Lower leg skin (tissue), 4 donors: ENCODE results near the gene B4GALT3. TPM values are rescaled to one million over a fixed set of nuclear protein-coding genes. Genes with fewer than 3 reads are reported as not detected.

Experiments used
- DNase-seq, 2 donors: peaks; one replicate each; pipeline ENCODE4 v3.0.0-alpha.2; 2019; ENCODE audit warnings: low spot score in 2 of 2
- H3K4me3 ChIP-seq: fragments of 200-600 bp; sonication (generic); 2 replicates; pipeline ENCODE4 v1.5.1; 2017; ENCODE audit warnings: mild to moderate bottlenecking, low read depth; ENCODE audit not compliant: poor library complexity, severe bottlenecking
- CTCF ChIP-seq, 3 donors: fragments of 450-650 bp; IDR thresholded peaks; one replicate each; pipeline ENCODE4 v1.5.1; 2016; ENCODE audit warnings: antibody characterized with exemption in 3 of 3, mild to moderate bottlenecking in 3 of 3, moderate library complexity in 2 of 3
- POLR2A ChIP-seq, 2 donors: fragments of 450-650 bp; IDR thresholded peaks; one replicate each; pipeline ENCODE4 v1.6.1; 2016 to 2017; ENCODE audit warnings: antibody characterized with exemption in 2 of 2, mild to moderate bottlenecking in 1 of 2, moderate library complexity in 1 of 2
- WGBS, 2 donors: methylation state at CpG; one replicate each; pipeline ENCODE4 v1.1.5; 2018; 5-methylcytosine and 5-hydroxymethylcytosine counted together
- intact Hi-C: fragments of 100-400 bp; cut with DNase I; formaldehyde crosslinking; loops from one replicate; pipeline ENCODE4 v1.15.0; 2023; ENCODE audit warnings: low total_unique reads
- total RNA-seq, 4 donors: library from RNA; depleted of rRNA; stranded (reverse); fragments of >200 nt; gene quantifications; one replicate each; pipeline ENCODE4 v1.1.0, GENCODE V29; 2016

Gene B4GALT3
- total RNA-seq, 4 donors from 2014 or later, result 40.9 to 49.9 (median 44.0) TPM

GRCh38 chr1:161196111-161196510 is 18.8 kb upstream of the B4GALT3 start:
- no peak for TF ChIP-seq CTCF (IDR thresholded peaks at IDR 0.05)
- TF ChIP-seq POLR2A (IDR thresholded peaks at IDR 0.05), result no peak
- WGBS, 2 donors, result 86 to 89% methylated on average over 7 of the region's 7 CpGs
- H3K4me3 ChIP-seq, result no peak overlapping the region
- intact Hi-C loops, result no loop called here
- no peak for DNase-seq

- DNase-seq, result no peak
- intact Hi-C loops, result no loop called here
- TF ChIP-seq CTCF (IDR thresholded peaks at IDR 0.05), result no peak
- TF ChIP-seq POLR2A (IDR thresholded peaks at IDR 0.05), result no peak
- no peak overlapping the region for H3K4me3 ChIP-seq
- 82 to 93% methylated on average over 4 of the region's 4 CpGs for WGBS, 2 donors
Measured at GRCh38 chr1:161195171-161195570, 17.9 kb upstream of the B4GALT3 start.

GRCh38 chr1:161193561-161194235 is 16.4 kb upstream of the B4GALT3 start:
- TF ChIP-seq CTCF (IDR thresholded peaks at IDR 0.05) (no peak), POLR2A (IDR thresholded peaks at IDR 0.05) (no peak)
- no peak for DNase-seq
- H3K4me3 ChIP-seq, result no peak overlapping the region
- intact Hi-C loops, result no loop called here
- WGBS, 2 donors, result 67 to 69% methylated on average over 21 of the region's 21 CpGs

GRCh38 chr1:161192476-161193465 is 15.5 kb upstream of the B4GALT3 start:
- TF ChIP-seq POLR2A (IDR thresholded peaks at IDR 0.05) (no peak), CTCF (IDR thresholded peaks at IDR 0.05) (peak in 2 of 3 donors; percentile 57 to 75)
- DNase-seq, result peak in 1 of 2 donors; percentile 69

GRCh38 chr1:161191971-161192370 is 14.7 kb upstream of the B4GALT3 start:
- TF ChIP-seq CTCF (IDR thresholded peaks at IDR 0.05), result no peak
- no peak for TF ChIP-seq POLR2A (IDR thresholded peaks at IDR 0.05)
- WGBS, 2 donors, result 59 to 72% methylated on average over 8 of the region's 8 CpGs
- intact Hi-C loops, result no loop called here
- no peak for DNase-seq
- H3K4me3 ChIP-seq, result no peak overlapping the region

More at GRCh38 chr1:161192476-161193465, 15.5 kb upstream of the B4GALT3 start:
- intact Hi-C loops, result no loop called here
- H3K4me3 ChIP-seq, result no peak overlapping the region
- 53 to 59% methylated on average over 14 to 15 of the region's 15 CpGs for WGBS, 2 donors
